M059J (cell line): ENCODE data around the gene TPRA1. TPM values are rescaled to one million over a fixed set of nuclear protein-coding genes. Genes with fewer than 3 reads are reported as not detected.

Source experiments
- DNase-seq: peaks from one replicate; pipeline ENCODE4 v3.0.0-alpha.2; 2012; ENCODE audit warnings: low read depth
- total RNA-seq: library from RNA; depleted of rRNA; stranded (reverse); fragments of >200 nt; shearing (Covaris generic); gene quantifications from 2 replicates; pipeline ENCODE4 v1.2.3, GENCODE V29; 2014

Gene TPRA1
- total RNA-seq, 1 experiment from 2014 or later: 56.6 TPM

DNA sequence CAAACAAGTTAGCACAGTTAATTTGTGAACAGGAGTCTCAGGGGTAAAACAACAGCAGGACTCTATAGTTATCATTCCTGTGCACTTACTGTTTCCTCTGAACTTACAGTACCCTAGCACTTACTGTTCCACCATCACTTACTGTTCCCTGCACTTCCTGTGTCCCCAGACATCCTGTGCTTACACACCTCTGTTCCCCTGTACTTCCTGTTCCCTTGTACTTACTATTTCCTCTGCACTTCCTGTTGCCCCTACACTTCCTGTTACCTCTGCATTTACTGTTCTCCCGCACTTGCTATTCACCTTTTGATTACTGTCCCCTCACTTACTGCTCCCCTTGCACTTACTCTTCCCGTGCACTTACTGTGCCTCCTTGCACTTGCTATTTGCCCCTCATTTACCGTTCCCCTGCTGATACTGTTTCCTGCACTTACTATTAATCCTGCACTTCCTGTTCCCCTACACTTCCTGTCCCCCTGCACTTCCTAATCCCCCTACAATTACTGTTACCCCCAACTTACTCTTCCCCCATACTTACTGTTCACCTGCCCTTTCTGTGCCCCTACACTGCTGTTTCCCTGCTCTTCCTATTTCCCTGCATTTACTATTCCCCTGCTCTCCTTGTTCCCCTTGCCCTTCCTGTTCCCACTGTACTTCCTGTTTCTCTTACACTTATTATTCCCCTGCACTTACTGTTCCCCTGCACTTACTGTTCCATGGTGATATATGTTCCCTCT is 30.3 kb downstream of the TPRA1 start:
- DNase-seq: no peak

DNA sequence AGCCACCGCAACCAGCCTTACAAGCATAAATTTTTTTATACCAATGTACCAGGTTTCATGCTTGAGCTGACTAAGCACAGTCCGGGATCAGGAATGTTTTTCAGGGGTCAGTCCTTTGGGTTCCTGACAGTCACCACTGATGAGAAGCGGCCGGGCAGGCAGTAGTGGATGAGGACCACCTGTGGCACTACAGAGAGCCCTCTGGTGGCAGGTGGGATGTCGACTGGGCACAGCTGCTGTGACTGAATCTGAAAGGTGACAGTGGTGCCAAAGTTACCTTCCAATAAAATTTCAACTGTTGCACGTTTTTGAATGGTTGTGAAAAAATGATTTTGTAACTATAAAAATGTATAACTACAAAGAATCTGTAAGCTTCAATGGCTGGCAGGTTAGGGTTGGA is 34.0 kb downstream of the TPRA1 start:
- no peak for DNase-seq

DNA sequence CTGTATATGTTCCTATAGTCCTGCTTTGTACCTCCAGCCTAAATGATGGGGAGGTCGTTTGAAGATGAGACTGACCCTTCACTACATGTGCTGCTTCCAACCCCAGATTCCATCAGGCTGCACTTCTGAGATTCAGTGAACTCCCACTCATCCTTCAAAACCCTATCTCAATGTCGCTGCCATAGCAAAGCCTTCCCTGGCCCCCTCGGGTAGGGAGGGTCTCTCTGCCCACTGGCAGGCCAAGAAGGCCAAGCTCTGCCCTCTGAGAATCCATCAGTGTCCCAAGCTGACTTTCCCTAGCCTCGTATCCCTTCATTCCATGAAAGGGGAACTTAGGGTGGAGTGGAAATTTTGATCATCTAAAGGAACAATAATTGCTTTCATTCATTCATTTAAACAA is 35.4 kb downstream of the TPRA1 start:
- no peak for DNase-seq

- DNase-seq: no peak
These were observed 38.5 kb downstream of the TPRA1 start for GRCh38 chr3:127552038-127552437.

DNA sequence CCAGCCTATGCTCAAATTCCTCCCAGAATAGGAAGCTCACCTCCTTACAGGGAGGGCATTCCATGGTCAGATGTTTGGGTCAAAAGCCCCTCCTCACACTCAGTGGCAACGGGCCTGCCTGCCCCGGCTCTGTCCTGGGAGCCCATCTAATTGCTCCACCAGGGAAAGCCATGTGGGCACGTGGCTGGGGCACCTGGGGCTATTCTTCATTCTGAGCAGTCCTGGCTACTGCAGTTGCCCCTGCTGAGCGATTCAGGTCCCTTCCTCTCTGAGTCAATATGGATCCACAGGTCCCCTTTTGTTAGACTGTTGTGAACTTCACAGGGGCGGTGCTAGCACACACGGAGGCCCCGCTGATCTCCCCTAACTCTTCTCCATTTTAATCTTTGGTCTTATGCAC is 39.4 kb downstream of the TPRA1 start:
- no peak for DNase-seq

DNA sequence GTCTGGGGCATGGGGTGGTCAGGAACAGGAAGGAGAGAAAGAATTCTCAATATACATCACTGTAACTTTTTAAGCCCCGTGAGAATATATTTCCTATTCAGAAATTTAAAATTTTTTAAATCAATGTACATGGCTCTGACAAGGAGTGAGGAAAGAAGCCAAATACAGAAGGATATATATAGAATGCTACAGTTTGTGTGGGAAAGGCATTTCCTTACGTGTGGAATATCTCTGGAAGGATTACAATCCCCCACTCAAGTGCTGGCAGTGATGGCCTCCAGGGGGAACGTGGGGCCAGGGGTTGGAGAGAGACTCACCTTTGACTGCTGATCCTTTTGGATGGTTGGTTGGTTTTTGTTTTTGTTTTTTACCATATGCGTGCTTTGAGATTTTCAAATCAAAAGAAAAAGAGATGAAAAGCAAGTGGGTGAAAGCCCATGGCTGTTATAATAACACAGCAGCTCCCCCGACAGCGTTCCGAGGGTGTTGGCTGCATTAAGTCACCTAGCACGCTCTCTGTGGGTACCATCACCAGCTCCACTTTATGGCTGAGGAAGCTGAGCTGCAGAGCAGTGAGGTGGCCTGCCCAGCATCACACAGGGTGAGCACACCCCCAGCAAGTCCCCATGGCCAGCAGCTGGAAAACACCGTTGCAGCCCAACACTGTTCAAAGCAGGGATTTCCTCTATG is 39.9 kb downstream of the TPRA1 start:
- DNase-seq: no peak

GRCh38 chr3:127549826-127550467 is 40.6 kb downstream of the TPRA1 start:
- DNase-seq: no peak

DNA sequence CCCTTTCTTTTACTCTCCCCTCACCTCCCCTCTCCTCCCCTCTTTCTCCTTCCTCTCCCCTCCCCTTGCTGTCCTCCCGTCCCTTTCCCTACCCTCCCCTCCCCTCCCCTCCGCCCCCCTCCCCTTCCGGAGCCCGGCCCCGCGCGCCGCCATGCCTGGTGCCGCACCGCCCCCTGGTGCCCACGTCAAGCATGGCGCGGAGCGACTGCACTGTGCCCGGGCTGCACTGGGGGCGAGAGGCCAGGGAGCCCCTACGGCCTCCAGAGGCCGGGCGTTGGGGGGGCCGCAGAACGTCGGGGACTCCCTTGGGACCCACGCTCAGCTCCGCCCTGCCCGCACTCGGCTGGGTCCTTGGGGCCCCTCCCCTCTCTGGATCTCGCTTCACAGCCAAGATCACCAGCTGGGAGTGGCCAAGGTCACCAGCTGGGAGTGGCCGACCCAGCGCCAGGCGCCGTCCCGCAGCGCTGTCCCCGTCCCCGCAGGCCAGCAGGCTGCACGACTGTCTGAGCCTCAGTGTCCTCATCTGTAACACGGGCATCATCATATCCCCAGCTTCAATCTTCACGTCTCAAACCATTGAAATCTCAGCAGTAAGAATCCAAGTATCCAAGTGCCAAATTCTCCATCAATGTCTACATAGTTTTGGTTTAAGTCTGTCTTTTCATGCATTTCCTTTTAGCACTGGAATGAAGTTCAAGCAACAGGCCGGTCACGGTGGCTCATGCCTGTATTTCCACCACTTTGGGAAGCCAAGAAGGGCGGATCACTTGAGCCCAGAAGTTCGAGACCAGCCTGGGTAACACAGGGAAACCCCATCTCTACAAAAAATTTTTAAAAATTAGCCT is 42.5 kb downstream of the TPRA1 start:
- peak; percentile 54 for DNase-seq

- no peak for DNase-seq
These were observed 43.4 kb downstream of the TPRA1 start for GRCh38 chr3:127546970-127547733.

GRCh38 chr3:127546554-127546953 is 44.0 kb downstream of the TPRA1 start:
- DNase-seq: no peak

DNA sequence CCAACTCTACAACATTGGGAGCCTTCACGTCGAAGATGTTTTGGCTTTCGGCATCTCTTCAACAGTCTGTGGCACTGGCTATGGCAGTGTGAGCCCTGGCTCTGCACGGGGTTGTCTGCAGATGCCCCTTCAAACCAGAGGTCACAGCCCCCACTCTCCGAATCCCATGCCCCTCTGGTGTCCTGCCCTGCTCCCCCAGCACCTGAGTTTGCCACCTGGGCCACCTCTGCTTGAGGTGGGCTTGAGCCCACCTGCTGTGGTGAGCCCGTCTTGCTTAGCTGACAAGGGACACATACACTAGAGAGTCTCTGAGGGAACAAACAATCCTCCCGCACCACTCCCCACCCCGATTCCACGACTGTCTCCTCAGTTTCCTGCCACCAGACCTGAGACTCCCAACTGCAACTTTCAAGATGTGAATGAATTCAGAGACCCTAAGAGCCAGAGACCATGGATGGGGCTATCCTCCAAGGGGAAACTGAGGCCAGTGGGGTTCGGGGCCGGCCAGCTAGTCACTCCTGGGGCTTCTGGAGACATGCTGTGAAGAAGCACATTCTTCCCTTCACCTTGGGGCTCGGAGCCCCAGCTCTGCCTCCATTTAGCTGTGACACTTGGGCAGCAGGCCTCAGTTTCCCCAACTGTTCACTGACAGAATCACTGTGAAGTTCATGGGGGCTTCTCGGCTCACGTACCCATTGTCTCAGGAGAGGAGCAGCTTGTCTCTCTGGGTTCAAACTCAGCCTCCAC is 44.6 kb downstream of the TPRA1 start:
- DNase-seq: no peak

DNA sequence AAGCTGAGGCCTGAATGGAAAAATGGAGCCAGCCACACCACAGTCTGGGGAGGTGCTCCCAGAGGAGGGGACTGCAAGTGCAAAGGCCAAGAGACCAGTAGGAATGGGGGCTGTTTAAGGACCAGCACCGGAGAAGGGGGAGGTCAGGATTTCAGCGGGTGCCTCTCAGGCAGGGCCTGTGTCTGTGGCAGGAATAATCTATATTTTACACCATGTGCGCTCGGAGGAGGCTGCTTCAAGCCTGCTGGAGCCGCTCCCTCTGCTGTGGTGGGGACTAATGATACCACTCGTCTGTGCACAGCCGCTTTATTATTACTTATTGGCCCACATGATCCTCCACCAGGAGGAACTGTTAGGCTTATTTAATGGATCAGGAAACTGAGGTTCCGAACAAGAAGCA is 45.3 kb downstream of the TPRA1 start:
- DNase-seq: no peak

GRCh38 chr3:127544803-127545201 is 45.7 kb downstream of the TPRA1 start:
- no peak for DNase-seq

GRCh38 chr3:127544192-127544802 is 46.2 kb downstream of the TPRA1 start:
- peak; percentile 71 for DNase-seq

DNA sequence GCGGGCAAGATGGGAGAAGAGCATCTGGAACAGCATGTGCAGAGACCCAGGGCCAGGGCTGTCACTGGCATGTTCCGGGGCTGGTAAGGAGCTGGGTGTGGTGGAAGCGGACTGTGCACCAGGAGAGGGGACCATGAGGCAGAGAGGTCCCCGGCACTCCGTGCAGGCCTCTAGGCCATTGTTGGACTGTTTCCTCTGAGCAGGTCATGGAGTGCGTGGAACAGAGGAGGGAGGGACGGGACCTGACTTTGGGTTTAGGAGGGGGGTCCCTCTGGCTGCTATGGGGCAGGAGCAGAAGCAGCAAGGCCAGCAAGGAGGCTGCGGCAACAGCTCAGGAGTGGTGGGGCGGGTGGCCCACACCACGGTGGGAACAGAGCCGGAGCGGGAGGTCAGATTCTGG is 47.1 kb downstream of the TPRA1 start:
- no peak for DNase-seq

GRCh38 chr3:127542441-127542952 is 48.0 kb downstream of the TPRA1 start:
- no peak for DNase-seq

DNA sequence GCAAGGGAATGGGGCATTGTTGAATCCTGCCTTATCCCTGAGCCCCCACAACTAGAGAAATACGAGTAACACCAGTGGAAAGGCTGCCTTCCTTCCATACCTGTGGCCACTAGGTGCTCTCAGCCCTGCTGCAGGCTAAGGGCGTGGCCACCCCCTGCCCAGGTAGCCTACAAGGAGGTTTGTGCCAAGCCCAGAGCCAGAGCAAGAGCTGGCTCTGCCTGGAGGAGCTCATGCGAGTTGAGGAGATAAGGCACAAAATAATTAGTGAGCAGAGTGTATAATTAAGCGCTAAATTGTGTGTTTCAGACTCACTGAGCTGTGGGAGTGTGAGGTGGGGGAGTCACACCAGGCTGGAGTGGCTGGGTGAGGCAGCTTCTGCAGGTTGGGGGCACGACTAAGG is 49.2 kb downstream of the TPRA1 start:
- no peak for DNase-seq

DNA sequence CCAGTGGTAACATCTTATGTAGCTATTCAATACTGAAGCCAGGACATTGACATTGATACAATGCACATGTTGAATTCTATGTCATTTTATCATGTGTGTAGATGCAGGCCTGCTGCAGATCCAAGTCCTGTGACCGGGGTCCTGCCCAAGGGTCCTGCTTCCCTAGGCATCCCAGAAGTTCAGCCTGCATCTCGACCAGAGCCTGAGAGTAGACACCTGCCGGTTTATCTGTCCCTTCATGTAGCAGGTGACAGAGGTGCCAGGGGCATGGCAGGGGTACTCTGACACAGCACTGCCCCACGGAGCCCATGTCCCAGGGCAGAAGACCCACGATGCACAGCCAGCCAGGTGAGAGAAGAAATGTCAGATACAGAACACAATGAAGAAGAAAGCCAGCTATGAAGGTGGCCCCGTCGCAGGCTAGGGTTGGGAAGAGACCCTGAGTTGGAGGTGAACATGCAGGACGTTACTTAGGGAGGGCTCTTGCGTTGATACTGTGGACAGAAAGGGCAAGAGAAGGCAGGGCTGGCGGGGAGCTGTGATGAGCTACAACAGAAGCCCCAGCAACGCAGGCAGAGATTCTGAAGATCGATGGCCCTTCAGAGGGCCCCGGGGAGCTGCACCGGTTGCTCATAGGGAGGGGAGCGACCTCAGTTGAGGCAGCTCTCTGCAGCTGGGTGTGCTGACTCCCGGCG is 51.0 kb downstream of the TPRA1 start:
- no peak for DNase-seq

DNA sequence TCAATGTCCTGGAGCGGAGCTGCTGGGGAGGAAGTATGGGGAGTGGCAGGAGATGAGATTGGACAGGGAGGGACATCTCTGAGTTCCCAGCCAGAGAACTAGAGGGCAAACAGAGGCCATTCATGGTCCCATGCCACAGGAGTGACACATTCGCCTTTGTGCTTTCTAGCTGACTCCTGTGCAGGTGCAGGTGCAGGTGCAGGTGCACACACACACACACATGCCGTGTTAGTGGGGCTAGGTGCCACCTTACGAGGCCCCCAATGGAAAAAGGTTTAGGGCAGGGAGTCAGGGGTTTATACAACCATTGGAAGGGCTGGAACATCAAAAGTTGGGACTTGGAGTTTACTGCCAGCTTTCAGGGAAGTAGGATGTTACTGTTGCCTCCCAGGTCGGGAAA is 52.0 kb downstream of the TPRA1 start:
- DNase-seq: no peak
